GM12872 (cell line): ENCODE data around the gene NTN1.

ENCODE experiments used
- TF ChIP-seq, protein P1 (sequence below): IDR thresholded peaks from 3 replicates; pipeline ENCODE4 v1.5.1; 2011; ENCODE audit warnings: low read depth, mild to moderate bottlenecking, low read length, moderate library complexity; ENCODE audit not compliant: insufficient read depth

Gene NTN1

DNA sequence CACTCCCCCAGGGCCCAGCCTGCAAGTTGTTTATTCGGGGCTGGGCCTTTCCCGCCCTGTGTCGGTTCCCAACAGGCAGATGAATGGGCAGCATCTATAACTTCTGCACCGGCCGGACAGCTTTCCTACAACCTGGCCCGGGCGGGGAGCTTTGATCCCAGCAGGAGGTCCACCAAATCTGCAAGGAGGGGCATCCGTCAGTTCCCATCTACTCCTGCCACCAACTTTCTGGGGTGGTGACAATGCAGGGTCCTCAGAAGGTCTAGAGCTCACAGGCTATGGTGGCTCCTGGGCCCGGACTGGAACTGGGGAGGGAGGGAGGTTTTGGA is 211.9 kb downstream of the NTN1 start:
- TF ChIP-seq, protein P1, sequence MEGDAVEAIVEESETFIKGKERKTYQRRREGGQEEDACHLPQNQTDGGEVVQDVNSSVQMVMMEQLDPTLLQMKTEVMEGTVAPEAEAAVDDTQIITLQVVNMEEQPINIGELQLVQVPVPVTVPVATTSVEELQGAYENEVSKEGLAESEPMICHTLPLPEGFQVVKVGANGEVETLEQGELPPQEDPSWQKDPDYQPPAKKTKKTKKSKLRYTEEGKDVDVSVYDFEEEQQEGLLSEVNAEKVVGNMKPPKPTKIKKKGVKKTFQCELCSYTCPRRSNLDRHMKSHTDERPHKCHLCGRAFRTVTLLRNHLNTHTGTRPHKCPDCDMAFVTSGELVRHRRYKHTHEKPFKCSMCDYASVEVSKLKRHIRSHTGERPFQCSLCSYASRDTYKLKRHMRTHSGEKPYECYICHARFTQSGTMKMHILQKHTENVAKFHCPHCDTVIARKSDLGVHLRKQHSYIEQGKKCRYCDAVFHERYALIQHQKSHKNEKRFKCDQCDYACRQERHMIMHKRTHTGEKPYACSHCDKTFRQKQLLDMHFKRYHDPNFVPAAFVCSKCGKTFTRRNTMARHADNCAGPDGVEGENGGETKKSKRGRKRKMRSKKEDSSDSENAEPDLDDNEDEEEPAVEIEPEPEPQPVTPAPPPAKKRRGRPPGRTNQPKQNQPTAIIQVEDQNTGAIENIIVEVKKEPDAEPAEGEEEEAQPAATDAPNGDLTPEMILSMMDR: no peak

DNA sequence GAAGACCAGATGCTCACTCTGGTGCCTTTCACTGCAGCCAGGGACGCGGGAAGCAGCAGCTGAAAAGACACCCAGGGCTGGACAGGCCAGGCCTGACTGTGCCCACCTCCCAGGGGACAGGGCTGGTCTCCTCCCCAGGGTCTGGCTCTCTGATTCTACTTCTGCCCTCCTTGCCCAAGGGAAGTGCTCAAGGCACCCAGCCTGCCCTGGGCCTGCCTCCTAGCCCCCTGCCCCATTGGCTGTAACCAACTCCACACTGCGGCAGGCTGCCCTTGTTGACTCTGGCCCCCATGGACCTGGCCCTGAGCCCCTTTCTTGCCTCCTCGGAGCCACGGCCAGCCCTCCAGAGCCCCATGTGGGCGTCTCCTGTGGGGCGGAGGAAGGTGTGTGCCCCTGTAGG is 212.5 kb downstream of the NTN1 start:
- TF ChIP-seq, protein P1: no peak

DNA sequence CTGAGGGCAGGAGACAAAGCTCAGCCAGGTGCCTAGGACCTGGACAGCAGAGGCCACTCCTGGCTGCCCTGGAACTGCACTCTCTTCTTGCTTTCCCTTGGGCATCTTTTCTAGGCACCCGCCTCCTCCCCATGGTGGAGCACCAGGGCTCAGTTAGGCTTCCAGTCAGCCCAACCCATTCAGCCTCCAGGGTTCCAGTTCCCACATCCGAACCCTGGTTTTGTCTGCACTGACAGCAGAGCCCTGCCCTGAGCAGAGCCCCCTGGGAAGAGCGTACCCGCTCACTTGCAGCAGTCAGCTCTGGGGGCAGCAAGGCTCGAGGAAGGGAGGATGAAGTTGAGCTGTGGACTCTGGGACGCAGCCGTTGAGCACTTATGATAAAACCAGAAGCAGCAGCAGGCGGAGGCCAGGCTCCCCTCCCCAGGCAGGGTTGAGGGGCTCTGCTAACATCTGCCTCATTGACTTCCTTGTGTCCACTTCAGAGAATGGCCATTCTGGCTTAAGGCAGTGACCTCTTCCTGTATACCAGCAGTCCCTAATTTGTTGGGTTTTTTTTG is 213.2 kb downstream of the NTN1 start:
- TF ChIP-seq, protein P1: no peak

DNA sequence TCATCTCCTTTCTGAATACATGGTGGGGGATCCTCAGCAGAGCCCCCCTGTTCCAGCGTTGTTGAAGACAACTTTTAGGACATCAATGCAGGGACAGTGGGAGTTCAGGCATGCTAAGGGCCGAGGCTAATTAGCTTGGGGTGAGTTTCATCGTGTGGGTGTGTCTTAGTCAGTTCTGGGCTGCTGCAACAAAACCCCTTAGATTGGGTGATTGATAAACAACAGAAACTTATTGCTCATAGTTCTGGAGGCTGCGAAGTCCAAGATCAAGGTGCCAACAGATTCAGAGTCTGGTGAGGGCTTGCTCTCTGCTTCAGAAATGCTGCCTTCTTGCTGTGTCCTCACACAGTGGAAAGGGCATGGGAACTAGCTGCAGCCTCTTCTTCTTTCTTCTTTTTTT is 214.0 kb downstream of the NTN1 start:
- TF ChIP-seq, protein P1: no peak

DNA sequence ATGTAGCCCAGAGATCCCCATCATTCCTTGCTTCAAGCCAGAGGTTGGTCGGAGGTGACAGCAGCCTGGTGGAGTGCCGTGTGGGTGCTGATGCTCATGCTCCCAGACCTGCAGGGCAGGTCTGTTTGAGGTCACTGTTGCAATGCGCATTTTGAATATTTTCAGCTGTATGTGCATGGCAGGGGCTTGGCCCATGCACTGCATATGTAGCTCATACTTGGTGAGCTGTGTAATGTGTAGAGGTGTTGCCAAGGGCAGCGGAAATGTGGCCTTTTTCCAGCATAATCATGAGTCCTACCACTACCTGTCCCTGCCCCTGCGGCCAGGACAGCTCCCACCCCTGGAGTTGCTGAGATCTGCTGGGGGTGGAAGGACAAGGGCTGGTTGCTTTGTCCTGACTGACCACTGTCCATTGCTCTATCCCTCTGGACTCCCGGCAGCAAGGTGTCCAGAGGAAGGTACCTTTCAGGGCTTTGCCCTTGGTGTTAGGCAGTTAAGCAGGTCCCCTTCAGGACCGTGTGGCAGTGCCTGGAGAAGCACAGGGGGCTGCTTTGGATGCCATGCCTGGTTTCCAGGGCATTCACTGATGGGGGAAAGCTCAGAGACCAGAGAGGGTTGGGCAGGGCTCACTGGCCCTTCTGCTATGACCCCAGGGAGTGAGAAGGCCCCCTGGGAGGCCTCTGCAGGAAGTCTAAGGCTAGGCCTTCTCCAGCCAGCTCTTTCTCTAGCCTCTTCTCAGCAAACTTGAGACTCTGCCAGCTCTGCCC is 215.2 kb downstream of the NTN1 start:
- TF ChIP-seq, protein P1: no peak

DNA sequence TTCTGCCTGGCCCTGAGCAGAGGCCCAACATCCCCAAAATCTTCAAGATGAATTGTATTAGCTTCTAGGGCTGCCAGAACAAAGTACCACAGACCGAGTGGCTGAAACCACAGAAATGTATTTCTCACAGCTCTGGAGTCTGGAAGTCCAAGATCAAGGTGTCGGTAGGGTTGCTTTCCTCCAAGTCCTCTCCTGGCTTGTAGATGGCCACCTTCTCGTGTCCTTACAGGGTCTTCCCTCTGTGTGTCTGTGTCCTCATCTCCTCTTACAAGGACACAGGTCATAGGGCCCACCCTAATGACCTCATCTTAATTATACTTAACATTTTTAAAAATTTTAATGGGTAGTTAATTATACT is 215.7 kb downstream of the NTN1 start:
- TF ChIP-seq, protein P1: no peak

DNA sequence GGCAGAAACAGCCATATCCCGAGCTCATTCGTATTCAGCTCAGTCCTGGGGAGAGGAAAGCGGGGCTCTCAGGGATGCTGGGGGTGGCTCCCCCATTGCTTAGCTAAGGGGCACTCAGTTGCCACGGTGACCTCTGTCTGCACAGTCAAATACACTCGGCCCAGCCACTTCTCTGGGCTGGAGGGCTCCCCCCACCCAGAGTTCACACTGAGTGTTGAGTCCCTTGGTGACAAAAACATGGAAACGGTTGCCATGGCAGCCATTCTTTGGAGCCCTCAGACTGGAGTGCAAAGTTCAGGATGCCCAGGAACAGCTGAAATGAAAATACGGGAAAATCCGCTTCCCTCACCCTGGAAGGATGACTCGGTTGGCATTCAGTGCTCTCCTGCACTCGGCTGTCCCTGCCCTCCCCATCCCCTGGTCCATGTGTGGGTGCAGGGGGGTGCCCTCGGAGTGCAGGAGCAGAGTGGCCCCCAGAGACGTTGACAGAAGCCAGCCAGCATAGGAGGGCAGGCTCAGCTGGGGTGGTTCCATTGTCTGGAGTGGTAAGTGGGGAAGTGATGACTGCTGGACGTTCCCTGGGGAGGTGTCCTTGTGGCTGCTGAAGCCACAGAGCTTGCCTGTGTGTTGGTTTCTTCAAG is 216.5 kb downstream of the NTN1 start:
- TF ChIP-seq, protein P1: no peak
